A549 treated with AZD2906 at 1 μM for 4 hours (cell line): ENCODE measurements around the gene HTR1D. TPM values are rescaled to one million over a fixed set of nuclear protein-coding genes. Genes with fewer than 3 reads are reported as not detected.

Experiments used
- total RNA-seq: library from RNA; stranded (reverse); fragments of 200-300 nt; extraction: Qiagen RNA extraction; gene quantifications from 5 replicates; pipeline ENCODE4 v1.2.3, GENCODE V29; 2022

Gene HTR1D, protein sequence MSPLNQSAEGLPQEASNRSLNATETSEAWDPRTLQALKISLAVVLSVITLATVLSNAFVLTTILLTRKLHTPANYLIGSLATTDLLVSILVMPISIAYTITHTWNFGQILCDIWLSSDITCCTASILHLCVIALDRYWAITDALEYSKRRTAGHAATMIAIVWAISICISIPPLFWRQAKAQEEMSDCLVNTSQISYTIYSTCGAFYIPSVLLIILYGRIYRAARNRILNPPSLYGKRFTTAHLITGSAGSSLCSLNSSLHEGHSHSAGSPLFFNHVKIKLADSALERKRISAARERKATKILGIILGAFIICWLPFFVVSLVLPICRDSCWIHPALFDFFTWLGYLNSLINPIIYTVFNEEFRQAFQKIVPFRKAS
- 11.3 to 13.1 TPM (median 12.0 TPM) in 5 replicates for total RNA-seq

DNA sequence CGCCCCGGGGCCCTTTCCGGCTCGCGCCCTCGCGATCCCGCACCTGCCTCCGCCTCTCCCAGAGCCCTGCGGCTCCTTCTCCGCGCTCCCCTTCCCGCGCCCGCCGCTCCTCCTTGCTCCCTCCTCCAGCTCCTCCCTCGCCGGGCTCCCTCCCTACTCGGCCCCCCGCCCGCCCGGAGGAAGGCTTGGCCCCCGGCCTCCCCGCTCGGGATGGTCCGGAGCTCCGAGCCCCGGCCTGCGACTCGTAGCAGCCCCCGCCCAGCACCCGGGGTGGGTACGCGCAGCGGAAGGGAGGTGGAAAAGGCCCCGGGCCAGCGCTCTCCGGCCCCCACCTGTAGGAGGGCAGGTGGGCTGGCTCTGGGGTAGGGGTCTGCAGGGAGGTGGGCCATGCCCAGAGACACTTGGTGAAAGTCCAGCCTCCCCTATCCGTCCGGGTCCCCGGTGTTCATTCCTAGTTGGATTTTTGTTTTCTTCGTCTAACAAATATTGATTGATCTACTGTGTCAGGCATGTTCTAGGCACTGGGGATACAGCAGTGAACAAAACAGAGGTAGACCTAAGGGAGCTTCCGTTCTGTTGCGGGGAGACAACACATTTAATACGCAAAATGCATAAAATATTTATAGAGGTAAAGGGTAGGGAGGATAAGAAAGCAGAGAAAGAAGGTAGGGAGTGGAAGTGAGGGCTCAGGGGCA lies at the start of gene HTR1D:
TSS of gene HTR1D (minus strand) at position 82 of the 695 bp plus-strand sequence. CDS start 23,283 bp downstream, outside the sequence.

DNA sequence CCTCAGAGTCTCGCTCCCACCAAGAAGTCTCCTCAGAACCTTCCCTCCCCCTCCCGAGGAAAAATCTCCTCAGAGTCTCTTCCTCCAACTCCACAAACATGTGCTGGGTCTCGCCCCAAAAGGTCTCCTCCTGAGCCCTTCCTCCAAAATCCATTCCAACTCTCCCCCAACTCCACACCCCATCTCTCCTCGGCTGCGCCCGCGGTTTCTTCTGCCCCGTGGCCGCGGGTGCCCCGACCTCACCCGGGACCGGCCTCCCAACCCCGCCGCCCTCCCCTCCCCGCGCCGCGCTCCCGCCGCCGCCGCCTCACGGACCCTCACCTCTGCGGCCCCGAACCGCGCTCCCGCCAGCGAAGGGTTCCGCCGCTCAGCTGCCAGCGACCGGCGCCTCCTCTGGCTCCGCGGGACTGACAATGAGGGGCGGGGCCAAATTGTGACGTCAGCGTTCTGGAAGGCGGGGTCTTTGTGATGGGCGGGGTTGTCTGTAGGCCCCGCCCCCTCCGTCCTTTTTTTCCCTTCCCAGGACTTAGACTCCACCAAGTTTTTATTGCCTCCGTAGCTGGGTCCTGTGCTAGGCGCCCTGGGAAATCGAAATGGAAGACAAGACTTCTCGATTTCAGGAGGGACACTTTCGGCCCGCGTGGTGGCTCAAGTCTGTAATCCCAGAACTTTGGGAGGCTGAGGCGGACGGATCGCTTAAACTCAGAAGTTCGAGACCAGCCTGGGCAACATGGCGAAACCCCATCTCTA lies 48.7 kb downstream of the HTR1D start, which contains the start of gene LUZP1:
TSS of gene LUZP1 (minus strand) at position 412 of the 750 bp plus-strand sequence.

Other genes with a start within 250 kb of the HTR1D start
- gene LACTBL1, start 244.6 kb downstream of the HTR1D start, total RNA-seq, result not detected in 5 replicates
- not detected in 5 replicates for gene TEX46, start 201.7 kb downstream of the HTR1D start, total RNA-seq
- 85.4 to 102 TPM (median 92.6 TPM) in 5 replicates for gene KDM1A, start 198.0 kb downstream of the HTR1D start, total RNA-seq
- gene LUZP1, start 48.6 kb downstream of the HTR1D start, total RNA-seq, result 17.4 to 26.1 TPM (median 18.8 TPM) in 5 replicates
- gene HNRNPR, start 126.8 kb upstream of the HTR1D start, total RNA-seq, result 145 to 210 TPM (median 158 TPM) in 5 replicates
- gene ZNF436, start 152.3 kb upstream of the HTR1D start, total RNA-seq, result 4.8 to 5.9 TPM (median 5.0 TPM) in 5 replicates
- gene TCEA3, start 207.2 kb upstream of the HTR1D start, total RNA-seq, result 0.34 to 0.70 TPM (median 0.62 TPM) in 5 replicates